Measurements from ENCODE around the gene HNRNPH3.

Gene HNRNPH3

GRCh38 chr10:68371604-68372003 lies 39.7 kb downstream of the HNRNPH3 start:
- DNase-seq (ENCODE audit: low read depth in 4 of 4, low spot score in 1 of 4): no peak

- no peak for DNase-seq (ENCODE audit: low read depth in 4 of 4, low spot score in 1 of 4)
Measured at GRCh38 chr10:68385740-68386139, 53.9 kb downstream of the HNRNPH3 start.
